Chondrocyte (in vitro differentiated cells): ENCODE data around the gene FUT3. TPM values are rescaled to one million over a fixed set of nuclear protein-coding genes. Genes with fewer than 3 reads are reported as not detected.

Experiments used
- DNase-seq: peaks from one replicate; pipeline ENCODE4 v3.0.0; 2021; ENCODE audit warnings: mixed read lengths, low spot score
- H3K27ac Mint-ChIP-seq: one replicate; pipeline ENCODE4 v1.8.0; 2021; ENCODE audit warnings: mild to moderate bottlenecking, moderate library complexity, mixed read lengths; ENCODE audit not compliant: unreplicated experiment
- H3K27me3 Mint-ChIP-seq: 2 replicates; pipeline ENCODE4 v1.8.0; 2021; ENCODE audit warnings: low read depth, mixed read lengths
- H3K36me3 Mint-ChIP-seq: 2 replicates; pipeline ENCODE4 v1.8.0; 2021; ENCODE audit warnings: low read depth, mixed read lengths
- H3K4me1 Mint-ChIP-seq: 2 replicates; pipeline ENCODE4 v1.8.0; 2021; ENCODE audit warnings: low read depth, mild to moderate bottlenecking, mixed read lengths
- H3K4me3 Mint-ChIP-seq: one replicate; pipeline ENCODE4 v1.8.0; 2021; ENCODE audit warnings: mild to moderate bottlenecking, moderate library complexity, mixed read lengths; ENCODE audit not compliant: unreplicated experiment
- H3K9me3 Mint-ChIP-seq: 2 replicates; pipeline ENCODE4 v1.8.0; 2021; ENCODE audit warnings: low read depth, mixed read lengths
- CTCF ChIP-seq: fragments of 200-600 bp; sonication (generic); IDR thresholded peaks from 2 replicates; pipeline ENCODE4 v1.5.0; 2021; ENCODE audit warnings: antibody characterized with exemption, mild to moderate bottlenecking, moderate library complexity
- total RNA-seq: library from RNA; stranded (reverse); gene quantifications from 3 replicates; pipeline ENCODE4 v1.2.1, GENCODE V29; 2021

Gene FUT3
- total RNA-seq, 1 donor from 2014 or later, result not detected

- Mint-ChIP-seq H3K9me3 (no peaks in the 10 kb centered on the region), H3K4me3 (no peak overlapping the region), H3K27me3 (peaks cover 2% of the 10 kb centered on the region)
These were observed 40.1 kb downstream of the FUT3 start for GRCh38 chr19:5811117-5811516.

GRCh38 chr19:5809469-5809868, 41.8 kb downstream of the FUT3 start:
- H3K27ac Mint-ChIP-seq, result no peak overlapping the region
- H3K4me1 Mint-ChIP-seq, result no peaks in the 10 kb centered on the region
- no peaks in the 10 kb centered on the region for H3K9me3 Mint-ChIP-seq
- no peaks in the 10 kb centered on the region for H3K36me3 Mint-ChIP-seq
- no peak for DNase-seq
- H3K4me3 Mint-ChIP-seq, result no peak overlapping the region
- TF ChIP-seq CTCF, result no peak
- H3K27me3 Mint-ChIP-seq, result peaks cover under 1% of the 10 kb centered on the region

More at GRCh38 chr19:5811117-5811516, 40.1 kb downstream of the FUT3 start:
- TF ChIP-seq CTCF, result no peak
- no peak for DNase-seq
- no peaks in the 10 kb centered on the region for H3K4me1 Mint-ChIP-seq
- H3K36me3 Mint-ChIP-seq, result no peaks in the 10 kb centered on the region
- H3K27ac Mint-ChIP-seq, result no peak overlapping the region

GRCh38 chr19:5809053-5809452, 42.2 kb downstream of the FUT3 start:
- no peak for DNase-seq
- TF ChIP-seq CTCF, result no peak
- H3K36me3 Mint-ChIP-seq, result no peaks in the 10 kb centered on the region
- no peak overlapping the region for H3K27ac Mint-ChIP-seq
- H3K9me3 Mint-ChIP-seq, result no peaks in the 10 kb centered on the region
- no peak overlapping the region for H3K4me3 Mint-ChIP-seq
- H3K4me1 Mint-ChIP-seq, result no peaks in the 10 kb centered on the region
- H3K27me3 Mint-ChIP-seq, result peaks cover 5% of the 10 kb centered on the region

- no peak for TF ChIP-seq CTCF
- no peak overlapping the region for H3K4me3 Mint-ChIP-seq
- no peak for DNase-seq
- peaks cover 5% of the 10 kb centered on the region for H3K27me3 Mint-ChIP-seq
- H3K4me1 Mint-ChIP-seq, result peaks cover 5% of the 10 kb centered on the region
- H3K9me3 Mint-ChIP-seq, result no peaks in the 10 kb centered on the region
- no peaks in the 10 kb centered on the region for H3K36me3 Mint-ChIP-seq
- H3K27ac Mint-ChIP-seq, result no peak overlapping the region
These were observed 43.0 kb downstream of the FUT3 start for GRCh38 chr19:5808120-5808816.

- no peak overlapping the region for H3K27ac Mint-ChIP-seq
- DNase-seq, result no peak
- no peak for TF ChIP-seq CTCF
- peaks cover 7% of the 10 kb centered on the region for H3K27me3 Mint-ChIP-seq
- H3K4me1 Mint-ChIP-seq, result peaks cover 7% of the 10 kb centered on the region
- H3K9me3 Mint-ChIP-seq, result no peaks in the 10 kb centered on the region
- H3K4me3 Mint-ChIP-seq, result no peak overlapping the region
- no peaks in the 10 kb centered on the region for H3K36me3 Mint-ChIP-seq
These were observed 44.3 kb downstream of the FUT3 start for GRCh38 chr19:5806905-5807304.
